H1 (cell line): ENCODE measurements around the gene CD58. TPM values are rescaled to one million over a fixed set of nuclear protein-coding genes. Genes with fewer than 3 reads are reported as not detected.

Experiments
- CTCF ChIA-PET: fragments of 300-600 bp; sonication (Branson Sonifier 250); formaldehyde crosslinking; loops from one replicate; lab custom pipeline; 2021; ENCODE audit not compliant: partially characterized antibody; lab: Charles Lee
- POLR2A ChIA-PET: fragments of 300-600 bp; sonication (Branson Sonifier 250); formaldehyde crosslinking; loops from one replicate; lab custom pipeline; 2021; ENCODE audit warnings: inconsistent platforms; ENCODE audit not compliant: partially characterized antibody; lab: Charles Lee
- DNase-seq, 2 experiments: peaks; one replicate each; pipeline versions ENCODE4 v3.0.0 to v3.0.0-alpha.2; 2010 to 2022; ENCODE audit warnings: low spot score in 2 of 2, low read depth in 1 of 2, mixed read lengths in 1 of 2
- FAIRE-seq: peaks from 2 replicates; lab custom pipeline; 2011; peaks lifted over from hg19 to GRCh38; lab: Jason Lieb, UNC
- H2AFZ ChIP-seq: 2 replicates; pipeline ENCODE4 v1.8.1; 2012; ENCODE audit warnings: low read length, inconsistent platforms
- H2AK5ac ChIP-seq: 2 replicates; pipeline ENCODE4 v1.6.1; 2013; ENCODE audit warnings: low read depth, low read length
- H2BK120ac ChIP-seq: replicated peaks from 2 replicates; pipeline ENCODE3; 2013; ENCODE audit warnings: low read depth, low read length, inconsistent platforms
- H2BK12ac ChIP-seq: 2 replicates; pipeline ENCODE4 v1.6.1; 2013; ENCODE audit warnings: low read depth, low read length
- H2BK15ac ChIP-seq: 2 replicates; pipeline ENCODE4 v1.6.1; 2013; ENCODE audit warnings: low read length
- H2BK20ac ChIP-seq: 2 replicates; pipeline ENCODE4 v1.6.1; 2013; ENCODE audit warnings: low read length
- H2BK5ac ChIP-seq: 2 replicates; pipeline ENCODE4 v1.6.1; 2013; ENCODE audit warnings: low read depth, low read length
- H3K14ac ChIP-seq: 2 replicates; pipeline ENCODE4 v1.6.1; 2013; ENCODE audit warnings: inconsistent platforms; ENCODE audit not compliant: insufficient read length
- H3K18ac ChIP-seq: 2 replicates; pipeline ENCODE4 v1.6.1; 2013; ENCODE audit warnings: low read length; ENCODE audit errors: extremely low read depth
- H3K23ac ChIP-seq: 2 replicates; pipeline ENCODE4 v1.6.1; 2013; ENCODE audit warnings: inconsistent platforms; ENCODE audit not compliant: insufficient read length
- H3K23me2 ChIP-seq: 2 replicates; pipeline ENCODE4 v1.6.1; 2013; ENCODE audit warnings: low read depth, low read length
- H3K27ac ChIP-seq: 2 replicates; pipeline ENCODE4 v1.6.1; 2011; ENCODE audit warnings: low read depth, low read length, inconsistent platforms
- H3K27me3 ChIP-seq, 4 experiments: replicated peaks in 1 of 4; 1 replicate in 1 of 4; 2 replicates in 3 of 4; pipeline versions ENCODE4 v1.6.1 to v1.8.1; 2011 to 2013; ENCODE audit warnings: low read length in 3 of 4, mild to moderate bottlenecking in 3 of 4, inconsistent platforms in 2 of 4, mixed read lengths in 2 of 4, moderate library complexity in 1 of 4; ENCODE audit not compliant: control insufficient read depth in 3 of 4, insufficient read depth in 3 of 4; ENCODE audit errors: extremely low read depth in 1 of 4
- H3K36me3 ChIP-seq, 4 experiments: 2 replicates each; pipeline versions ENCODE4 v1.6.1 to v1.8.1; 2011 to 2013; ENCODE audit warnings: mild to moderate bottlenecking in 4 of 4, low read length in 3 of 4, moderate library complexity in 2 of 4, control low read depth in 1 of 4, inconsistent platforms in 1 of 4; ENCODE audit not compliant: insufficient read depth in 4 of 4, control insufficient read depth in 2 of 4
- H3K4ac ChIP-seq: replicated peaks from 2 replicates; pipeline ENCODE3; 2013; ENCODE audit warnings: low read length, low read depth, mixed read lengths, inconsistent platforms; ENCODE audit not compliant: insufficient read length
- H3K4me1 ChIP-seq, 4 experiments: replicated peaks in 1 of 4; 1 replicate in 1 of 4; 2 replicates in 3 of 4; pipeline versions ENCODE4 v1.6.1 to v1.8.1; 2011 to 2013; ENCODE audit warnings: low read length in 3 of 4, inconsistent platforms in 2 of 4, mixed read lengths in 1 of 4; ENCODE audit not compliant: insufficient read depth in 4 of 4, control insufficient read depth in 3 of 4
- H3K4me2 ChIP-seq, 2 experiments: 2 replicates each; pipeline versions ENCODE4 v1.6.1 to v1.8.1; 2011 to 2013; ENCODE audit warnings: low read depth in 2 of 2, low read length in 2 of 2, control low read depth in 1 of 2, inconsistent platforms in 1 of 2, mild to moderate bottlenecking in 1 of 2; ENCODE audit not compliant: insufficient read depth in 1 of 2
- H3K4me3 ChIP-seq, 4 experiments: fragments of 200-600, 300-600 bp in 1 of 4; sonication (generic), shearing (Covaris generic), sonication (Bioruptor Twin) in 1 of 4; 2 replicates each; pipeline versions ENCODE4 v1.5.1 to v1.8.1; 2011 to 2016; ENCODE audit warnings: low read length in 4 of 4, low read depth in 3 of 4, control low read depth in 2 of 4, inconsistent platforms in 2 of 4, mild to moderate bottlenecking in 2 of 4, mixed read lengths in 1 of 4, moderate library complexity in 1 of 4; ENCODE audit not compliant: insufficient read depth in 2 of 4; ENCODE audit errors: extremely low read depth in 1 of 4
- H3K56ac ChIP-seq: replicated peaks from 2 replicates; pipeline ENCODE3; 2013; ENCODE audit warnings: low read depth, mild to moderate bottlenecking, mixed read lengths, low read length, inconsistent platforms; ENCODE audit not compliant: insufficient read length
- H3K79me1 ChIP-seq: 2 replicates; pipeline ENCODE4 v1.6.1; 2013; ENCODE audit warnings: low read depth, low read length, control low read depth
- H3K79me2 ChIP-seq, 2 experiments: 2 replicates each; pipeline versions ENCODE4 v1.6.1 to v1.8.1; 2012 to 2013; ENCODE audit warnings: low read length in 2 of 2, mild to moderate bottlenecking in 2 of 2, inconsistent platforms in 1 of 2; ENCODE audit not compliant: insufficient read depth in 2 of 2, control insufficient read depth in 1 of 2
- H3K9ac ChIP-seq, 4 experiments: replicated peaks in 1 of 4; 1 replicate in 1 of 4; 2 replicates in 3 of 4; pipeline versions ENCODE4 v1.6.1 to v1.8.1; 2011 to 2013; ENCODE audit warnings: low read depth in 3 of 4, low read length in 3 of 4, control low read depth in 2 of 4, mild to moderate bottlenecking in 2 of 4, moderate library complexity in 2 of 4, inconsistent platforms in 1 of 4; ENCODE audit errors: extremely low read depth in 1 of 4
- H3K9me3 ChIP-seq, 2 experiments: 2 replicates each; pipeline versions ENCODE4 v1.6.1 to v1.8.1; 2012 to 2013; ENCODE audit warnings: mild to moderate bottlenecking in 2 of 2, moderate library complexity in 2 of 2, control low read depth in 1 of 2, inconsistent platforms in 1 of 2, low read depth in 1 of 2, low read length in 1 of 2, mixed read lengths in 1 of 2; ENCODE audit not compliant: insufficient read depth in 2 of 2
- H4K20me1 ChIP-seq, 2 experiments: replicated peaks in 1 of 2; 2 replicates each; pipeline versions ENCODE3 to v1.8.1; 2011 to 2013; ENCODE audit warnings: inconsistent platforms in 2 of 2, low read length in 2 of 2, mild to moderate bottlenecking in 1 of 2; ENCODE audit not compliant: insufficient read depth in 2 of 2, control insufficient read depth in 1 of 2
- H4K5ac ChIP-seq: 2 replicates; pipeline ENCODE4 v1.6.1; 2013; ENCODE audit warnings: low read length, low read depth, mixed read lengths, inconsistent platforms; ENCODE audit not compliant: insufficient read length
- H4K8ac ChIP-seq: 2 replicates; pipeline ENCODE4 v1.8.0; 2013; ENCODE audit warnings: mild to moderate bottlenecking, moderate library complexity, low read length, inconsistent platforms; ENCODE audit not compliant: insufficient read depth; ENCODE audit errors: extremely low read depth
- H4K91ac ChIP-seq: replicated peaks from 2 replicates; pipeline ENCODE3; 2013; ENCODE audit warnings: low read length, mixed read lengths, inconsistent platforms; ENCODE audit not compliant: insufficient read length
- BACH1 ChIP-seq: IDR thresholded peaks from 2 replicates; pipeline ENCODE4 v1.6.1; 2012; ENCODE audit warnings: low read length, improper control_type of control experiment
- BCL11A ChIP-seq, 2 experiments: IDR thresholded peaks; one replicate each; pipeline ENCODE4 v1.6.1; 2011; ENCODE audit warnings: low read depth in 2 of 2, low read length in 2 of 2, mild to moderate bottlenecking in 2 of 2
- GTF2F1 ChIP-seq: IDR thresholded peaks from 2 replicates; pipeline ENCODE4 v1.6.1; 2012; ENCODE audit warnings: low read depth, low read length, improper control_type of control experiment, borderline replicate concordance
- HDAC2 ChIP-seq, 2 experiments: fragments of 300-600 bp in 1 of 2; sonication (generic) in 1 of 2; IDR thresholded peaks; 2 replicates each; pipeline ENCODE4 v1.6.1; 2011 to 2012; ENCODE audit warnings: low read depth in 2 of 2, low read length in 2 of 2, mild to moderate bottlenecking in 2 of 2, moderate library complexity in 2 of 2, borderline replicate concordance in 1 of 2, inconsistent platforms in 1 of 2
- HDAC6 ChIP-seq: IDR thresholded peaks from one replicate; pipeline ENCODE4 v1.7.1; 2012; ENCODE audit warnings: low read depth, mild to moderate bottlenecking, inconsistent platforms, low read length, moderate library complexity
- MAFK ChIP-seq: IDR thresholded peaks from 2 replicates; pipeline ENCODE4 v1.6.1; 2012; ENCODE audit warnings: low read depth, mild to moderate bottlenecking, improper control_type of control experiment, low read length
- PHF8 ChIP-seq: fragments of 200-600 bp; sonication (generic); conservative IDR thresholded peaks from 2 replicates; pipeline ENCODE4 v1.7.1; 2012; ENCODE audit warnings: low read depth, mild to moderate bottlenecking, inconsistent platforms, low read length, moderate library complexity
- RAD21 ChIP-seq, 2 experiments: IDR thresholded peaks in 1 of 2; conservative IDR thresholded peaks in 1 of 2; 2 replicates each; pipeline ENCODE4 v1.6.1; 2011; ENCODE audit warnings: low read depth in 2 of 2, low read length in 2 of 2, improper control_type of control experiment in 1 of 2, inconsistent platforms in 1 of 2, mild to moderate bottlenecking in 1 of 2, moderate library complexity in 1 of 2
- SIN3A ChIP-seq, 2 experiments: IDR thresholded peaks in 1 of 2; conservative IDR thresholded peaks in 1 of 2; 2 replicates each; pipeline ENCODE4 v1.6.1; 2011 to 2012; ENCODE audit warnings: low read length in 2 of 2, improper control_type of control experiment in 1 of 2, low read depth in 1 of 2, mild to moderate bottlenecking in 1 of 2
- SUZ12 ChIP-seq: fragments of 200-600 bp; sonication (generic); IDR thresholded peaks from 2 replicates; pipeline ENCODE4 v1.6.1; 2012; ENCODE audit warnings: mild to moderate bottlenecking, inconsistent platforms, low read length, moderate library complexity, mixed read lengths
- TCF12 ChIP-seq: IDR thresholded peaks from 2 replicates; pipeline ENCODE4 v1.6.1; 2011; ENCODE audit warnings: low read depth, mild to moderate bottlenecking, low read length
- ZNF274 ChIP-seq: IDR thresholded peaks from 2 replicates; pipeline ENCODE4 v1.7.0; 2012; ENCODE audit warnings: low read length, borderline replicate concordance; ENCODE audit errors: extremely low read depth
- WGBS, 2 experiments: shearing (Covaris generic) in 1 of 2; methylation state at CpG; one replicate each; pipeline versions ENCODE4 v1.1.6 to v1.1.7; 2013 to 2015; ENCODE audit warnings: low lambda C conversion rate in 2 of 2, mixed read lengths in 2 of 2, inconsistent platforms in 1 of 2, low coverage in 1 of 2, missing lambda C conversion rate in 1 of 2; ENCODE audit not compliant: insufficient replicate concordance in 2 of 2, insufficient coverage in 1 of 2, insufficient read length in 1 of 2; ENCODE audit errors: extremely low coverage in 1 of 2, missing lambda C conversion rate in 1 of 2; 5-methylcytosine and 5-hydroxymethylcytosine counted together
- polyA plus RNA-seq, 7 experiments: library from polyadenylated mRNA; depleted of rRNA in 3 of 7; stranded (reverse) in 5 of 7; unstranded in 2 of 7; fragments of >200 nt in 5 of 7; fragments of 200-250 nt in 2 of 7; gene quantifications; 1 replicate in 5 of 7; 2 replicates in 1 of 7; 4 replicates in 1 of 7; pipeline versions ENCODE4 v1.2.1 to v1.2.3, GENCODE V29; 2011 to 2013; ENCODE audit warnings: missing spikeins in 2 of 7, mixed read lengths in 2 of 7
- total RNA-seq: library from RNA; stranded (reverse); fragmentation: NEBNext Ultra II Directional; extraction: Animal tissue kit (Norgen Biotek cat#: 25700); gene quantifications from 2 replicates; pipeline ENCODE4 v1.2.1, GENCODE V29; 2021

CD58 gene
- total and polyA plus RNA-seq, 2 of the 8 experiments (the other 6 are each of a cell fraction or from before 2014, with no cell fraction given) = 5.3 to 5.5 TPM

DNA sequence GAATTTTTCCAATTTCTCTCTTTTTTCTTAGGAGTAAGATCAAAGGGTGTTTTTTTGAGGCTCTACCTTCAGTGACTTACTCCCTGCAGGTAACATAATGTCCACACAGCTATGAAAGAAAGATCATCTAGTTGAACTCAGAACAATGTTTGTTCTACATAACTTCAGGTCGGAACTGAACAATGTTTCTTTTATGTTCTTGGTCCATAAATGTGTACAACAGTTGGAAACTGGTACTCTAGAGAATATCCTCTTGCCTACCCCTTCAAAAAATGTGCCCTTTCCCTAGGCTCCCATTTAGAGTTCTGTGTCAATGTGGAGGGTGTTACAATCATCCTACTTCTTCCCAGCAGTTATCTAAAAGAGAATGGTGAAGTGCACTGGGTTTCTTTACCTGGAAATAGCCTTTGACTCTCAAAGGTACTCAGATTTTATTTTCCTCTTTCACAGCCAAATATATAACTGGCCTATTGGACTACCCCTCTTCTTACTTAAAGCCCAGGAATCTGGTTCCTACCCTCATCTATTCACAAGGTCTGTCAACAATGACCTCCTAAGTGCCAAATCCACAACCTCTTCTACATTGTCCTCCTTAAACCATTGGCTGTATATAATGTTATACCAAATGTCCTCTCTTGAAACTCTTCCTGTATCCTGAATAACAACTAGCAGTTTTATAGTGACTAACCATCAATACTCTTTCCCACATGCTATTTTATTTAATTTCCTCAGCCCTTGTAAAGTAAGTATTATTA is 42.3 kb downstream of the CD58 start:
- Histone ChIP-seq H2AFZ (no peak overlapping the region), H4K5ac (no peak overlapping the region), H2BK120ac (no peak overlapping the region), H3K23ac (no peak overlapping the region), H3K56ac (no peak overlapping the region), H3K18ac (no peak overlapping the region), H3K27ac (no peak overlapping the region), H3K4ac (no peak overlapping the region), H3K4me1 (no peaks in the 10 kb centered on the region), H2BK20ac (no peak overlapping the region), H2BK15ac (no peak overlapping the region), H2BK12ac (no peak overlapping the region), H3K27me3 (no peaks in the 10 kb centered on the region), H3K4me3 (no peak overlapping the region), H3K4me2 (no peak overlapping the region), H3K9me3 (no peaks in the 10 kb centered on the region), H3K79me2 (no peaks in the 10 kb centered on the region), H4K8ac (no peak overlapping the region), H2AK5ac (no peak overlapping the region), H2BK5ac (no peak overlapping the region), H4K20me1 (no peaks in the 10 kb centered on the region), H3K79me1 (no peaks in the 10 kb centered on the region), H4K91ac (no peak overlapping the region), H3K23me2 (no peaks in the 10 kb centered on the region), H3K9ac (no peak overlapping the region), H3K14ac (no peak overlapping the region), H3K36me3 (no peaks in the 10 kb centered on the region)
- ChIA-PET CTCF (interaction anchor here (0.6 kb wide), 1 partner anchor 529 kb away, joined by 3 read pairs; no protein-coding TSS in a partner anchor), POLR2A (no interaction called here)
- no peak for DNase-seq
- FAIRE-seq = no peak
- 91% methylated on average over 1 of the region's 1 CpG; no CpG with 5 or more reads in 1 of the 2 experiments for WGBS, 2 experiments
- TF ChIP-seq RAD21 (IDR thresholded peaks at IDR 0.05 in 1 of 2, conservative IDR thresholded peaks at IDR 0.05 in 1 of 2; ENCODE audit: low read depth in 2 of 2, low read length in 2 of 2) (no peak), HDAC6 (no peak), GTF2F1 (no peak), SIN3A (conservative IDR thresholded peaks at IDR 0.05 in 1 of 2, IDR thresholded peaks at IDR 0.05 in 1 of 2; ENCODE audit: low read depth in 1 of 2, low read length in 2 of 2) (no peak), BCL11A (IDR thresholded peaks at IDR 0.05; ENCODE audit: low read depth in 2 of 2, low read length in 2 of 2) (no peak), TCF12 (no peak), HDAC2 (IDR thresholded peaks at IDR 0.05; ENCODE audit: borderline replicate concordance in 1 of 2, low read depth in 2 of 2, low read length in 2 of 2) (no peak), PHF8 (no peak), MAFK (no peak), BACH1 (no peak), ZNF274 (no peak), SUZ12 (no peak)
